ACHN (cell line): ENCODE measurements around the gene SOBP.

ENCODE experiments used
- DNase-seq: peaks from one replicate; pipeline ENCODE4 v3.0.0-alpha.2; 2015
- in situ Hi-C: cut with HindIII; loops from 2 replicates; pipeline ENCODE4 v1.10.0; 2017; ENCODE audit warnings: low sequenced_read_pairs, low pct_ligation_motif_present, low pct_unique_long_range_greater_than_20kb

SOBP gene

DNA sequence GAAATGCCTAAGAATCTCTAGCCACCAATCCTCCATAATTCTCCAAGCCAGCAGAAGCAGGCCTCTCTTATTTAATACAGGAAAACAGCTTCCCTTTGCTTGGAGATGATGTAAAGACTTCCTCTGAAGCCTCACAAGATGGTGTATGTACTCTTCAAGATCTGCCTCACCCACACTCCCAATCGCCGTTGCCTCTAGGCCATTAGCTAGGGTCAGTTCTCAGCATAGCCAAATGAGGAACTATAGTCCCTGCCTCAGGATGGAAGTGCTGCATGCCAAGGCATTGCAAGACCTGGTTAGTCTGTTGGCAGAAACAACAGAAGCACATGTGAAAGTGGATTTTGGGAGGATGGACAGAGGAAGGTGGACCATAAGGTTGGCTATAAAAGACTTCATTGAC is 195.1 kb downstream of the SOBP start:
- in situ Hi-C loops: no loop called here
- no peak for DNase-seq

DNA sequence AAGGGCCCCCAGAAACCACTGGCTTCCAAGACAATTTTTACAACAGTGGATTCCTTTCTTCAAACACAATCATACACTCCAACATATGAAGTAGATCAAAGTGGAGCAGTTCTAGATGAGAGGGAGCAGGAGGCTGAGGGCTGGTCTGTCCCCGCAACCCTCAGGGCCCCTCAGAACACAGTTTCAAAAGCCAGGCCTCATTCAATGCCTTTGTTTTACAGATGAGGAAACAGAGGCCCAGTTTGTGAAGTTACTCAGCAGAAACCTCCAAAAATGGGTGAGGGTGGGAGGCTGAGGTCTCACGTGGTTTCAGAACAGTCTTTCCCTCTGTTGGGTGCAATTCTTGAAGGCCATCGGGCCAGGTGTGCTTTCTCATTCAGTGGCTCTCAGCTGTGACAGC is 199.3 kb downstream of the SOBP start:
- in situ Hi-C loops: no loop called here
- no peak for DNase-seq

DNA sequence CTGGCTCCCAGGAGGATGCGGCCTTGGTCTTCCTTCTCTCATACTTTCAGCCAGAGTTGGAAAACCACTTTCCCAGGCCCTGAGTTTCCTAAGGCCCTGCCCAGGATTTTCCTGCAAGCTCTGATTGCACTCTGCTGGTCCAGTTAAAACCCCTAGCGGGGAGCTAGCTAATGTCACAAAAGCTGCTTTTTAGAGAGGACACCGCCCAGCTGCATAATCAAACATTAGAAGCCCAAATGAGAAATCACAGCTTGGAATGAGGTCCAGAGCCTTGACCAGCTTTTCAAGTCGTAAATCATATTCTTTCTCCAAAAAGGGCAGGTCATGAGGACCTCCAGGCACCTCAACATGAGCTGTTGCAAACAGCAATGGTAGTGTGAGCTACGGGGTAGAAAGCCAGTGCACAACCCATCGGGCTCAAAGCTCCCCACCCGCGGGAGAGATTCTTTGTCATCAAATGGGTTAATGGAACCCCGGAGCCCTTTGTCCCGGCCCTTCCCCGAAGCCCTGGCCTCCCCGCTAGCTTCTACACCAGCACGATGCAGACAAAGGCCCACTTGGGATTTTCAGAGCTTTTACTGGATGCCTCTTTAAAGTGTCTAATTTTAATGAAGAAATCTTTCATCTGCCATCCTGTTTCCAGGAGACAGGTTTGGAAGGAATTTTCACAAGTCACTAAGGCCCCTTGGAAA is 200.2 kb downstream of the SOBP start:
- in situ Hi-C loops: no loop called here
- DNase-seq: no peak

DNA sequence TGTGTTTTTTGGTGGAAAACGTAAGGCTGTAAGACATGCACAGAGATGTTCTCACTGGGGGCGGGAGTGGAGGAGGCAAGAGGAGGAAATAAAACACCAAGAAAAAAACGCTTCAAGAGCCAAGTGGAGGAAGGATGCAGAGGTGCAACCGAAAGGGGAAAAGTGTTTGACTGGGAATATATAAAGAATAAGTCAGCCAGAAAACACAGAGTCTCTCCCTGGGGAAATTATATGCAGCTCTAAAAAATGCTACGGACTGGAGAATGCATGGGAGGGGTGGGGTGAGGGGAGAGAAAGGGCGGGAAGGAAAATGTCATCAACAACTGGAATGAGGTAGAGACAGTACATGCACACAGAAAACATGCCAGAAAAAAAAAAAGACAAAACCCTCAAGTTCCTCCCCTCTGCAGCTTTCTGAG is 200.7 kb downstream of the SOBP start:
- no peak for DNase-seq
- in situ Hi-C loops: no loop called here

DNA sequence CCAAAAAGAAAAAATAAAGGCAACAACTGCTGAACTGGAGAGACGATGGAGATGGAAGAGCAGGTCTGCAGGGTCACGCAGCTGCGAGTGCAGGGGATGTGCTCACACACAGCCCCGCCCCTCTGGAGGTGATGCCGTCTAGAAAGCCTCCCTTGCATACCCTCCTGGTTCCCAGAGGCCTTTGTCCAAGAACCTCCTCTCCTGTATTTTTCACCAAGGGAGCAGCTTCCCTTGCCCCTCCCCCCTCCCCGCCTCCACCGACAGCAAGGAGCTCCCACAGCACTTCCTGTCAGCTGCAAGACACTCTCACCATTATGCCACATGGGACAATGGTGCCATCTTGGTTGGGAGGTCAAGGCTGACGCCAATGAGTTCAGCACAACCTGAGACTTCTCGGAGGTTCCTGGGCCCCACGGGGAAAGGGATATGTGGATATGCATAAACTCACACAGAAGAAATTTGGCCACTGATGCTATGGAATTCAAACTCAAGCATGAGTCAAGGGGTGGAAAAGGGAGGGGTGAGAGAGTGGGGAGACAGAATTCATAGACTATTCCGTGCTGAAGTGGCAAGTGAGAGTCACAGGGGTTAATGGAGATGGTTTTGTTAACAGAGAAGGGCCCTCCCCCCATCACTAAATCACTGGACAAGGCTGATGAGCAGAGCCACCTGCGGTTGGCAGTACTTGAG is 201.3 kb downstream of the SOBP start:
- in situ Hi-C loops: no loop called here
- DNase-seq: no peak

DNA sequence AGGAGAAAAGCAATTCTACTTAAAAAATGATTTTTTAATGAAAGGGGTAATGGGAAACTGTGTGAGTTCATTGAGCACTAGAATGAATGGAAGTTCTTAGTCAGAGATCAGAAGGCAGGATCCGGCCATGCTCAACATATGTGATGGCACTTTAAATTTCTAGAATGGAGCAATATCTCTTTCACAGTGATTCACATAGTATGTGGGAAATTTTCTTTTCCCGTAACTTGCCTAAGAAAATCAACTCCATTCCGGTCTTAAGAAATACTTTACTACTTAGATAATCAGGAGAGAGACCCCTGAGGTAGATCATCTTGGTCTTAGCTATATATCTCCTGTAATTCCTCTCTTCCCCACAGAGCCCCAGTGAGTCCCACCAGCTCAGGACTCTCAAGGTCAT is 202.4 kb downstream of the SOBP start:
- no peak for DNase-seq
- in situ Hi-C loops: no loop called here

DNA sequence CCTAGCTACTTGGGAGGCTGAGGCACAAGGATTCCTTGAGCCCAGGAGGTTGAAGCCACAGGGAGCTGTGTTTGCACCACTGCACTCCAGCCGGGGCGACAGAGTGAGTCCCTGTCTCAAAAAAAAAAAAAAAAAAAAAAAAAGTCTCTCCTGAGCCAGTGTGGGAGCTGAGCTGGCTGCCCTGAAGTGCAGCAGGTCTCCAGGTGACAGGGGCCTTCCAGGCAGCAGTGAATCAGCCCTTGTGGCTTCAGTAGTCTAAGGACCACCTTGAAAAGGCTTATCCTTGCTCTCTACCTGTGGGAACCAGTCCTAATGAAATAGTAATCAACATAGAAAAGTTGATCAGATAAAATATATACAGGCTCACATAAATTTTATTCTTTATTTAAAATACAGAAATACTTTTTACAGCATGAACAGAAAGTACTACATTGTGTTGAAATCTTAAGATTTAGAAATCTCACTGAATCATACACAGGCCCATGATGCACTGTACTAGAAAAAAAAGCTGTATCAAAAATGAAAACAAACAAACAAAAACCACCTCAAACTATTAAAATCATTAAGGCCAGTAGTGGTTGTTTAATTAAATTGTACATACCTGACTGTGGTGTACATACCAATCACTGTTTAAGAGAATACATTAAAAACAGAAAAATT is 205.3 kb downstream of the SOBP start:
- in situ Hi-C loops: no loop called here
- no peak for DNase-seq

DNA sequence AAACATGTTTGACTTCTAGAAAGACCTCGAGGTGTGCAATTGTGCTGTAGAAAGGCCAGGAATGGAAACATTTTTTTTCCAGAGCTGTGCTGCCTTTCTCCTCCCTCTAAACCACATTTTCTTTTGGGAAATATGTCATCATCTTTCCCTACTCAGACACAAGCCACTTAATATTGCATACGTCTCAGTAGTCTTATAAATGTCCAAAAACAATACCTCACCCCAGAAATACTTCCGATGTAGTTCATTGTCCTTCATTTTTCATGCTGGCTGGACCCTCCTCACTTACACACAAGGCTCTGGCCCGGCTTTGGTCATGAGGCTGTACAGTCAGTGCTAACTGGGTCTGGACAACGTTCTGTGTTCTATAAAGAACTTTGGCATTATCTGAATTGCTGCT is 207.8 kb downstream of the SOBP start:
- in situ Hi-C loops: no loop called here
- DNase-seq: no peak

DNA sequence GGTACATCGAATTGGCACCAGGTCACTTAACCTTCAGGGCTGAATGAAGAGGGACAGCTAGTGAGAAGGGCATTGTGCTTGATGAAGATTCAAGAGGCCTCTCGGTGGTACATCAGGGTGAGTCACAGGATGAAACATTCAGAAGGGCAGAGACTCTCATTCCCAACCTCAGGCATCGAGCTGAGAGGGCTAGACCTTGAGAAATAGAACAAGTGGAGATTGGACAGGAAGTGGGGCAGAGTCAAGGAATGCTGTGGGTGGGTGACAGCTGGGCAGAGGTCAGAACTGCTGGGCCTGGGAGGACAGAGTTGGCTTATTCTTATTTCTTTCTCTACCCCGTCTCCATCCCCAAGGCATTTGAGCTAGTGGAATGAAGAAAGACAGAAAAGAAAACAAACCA is 208.2 kb downstream of the SOBP start:
- no peak for DNase-seq

DNA sequence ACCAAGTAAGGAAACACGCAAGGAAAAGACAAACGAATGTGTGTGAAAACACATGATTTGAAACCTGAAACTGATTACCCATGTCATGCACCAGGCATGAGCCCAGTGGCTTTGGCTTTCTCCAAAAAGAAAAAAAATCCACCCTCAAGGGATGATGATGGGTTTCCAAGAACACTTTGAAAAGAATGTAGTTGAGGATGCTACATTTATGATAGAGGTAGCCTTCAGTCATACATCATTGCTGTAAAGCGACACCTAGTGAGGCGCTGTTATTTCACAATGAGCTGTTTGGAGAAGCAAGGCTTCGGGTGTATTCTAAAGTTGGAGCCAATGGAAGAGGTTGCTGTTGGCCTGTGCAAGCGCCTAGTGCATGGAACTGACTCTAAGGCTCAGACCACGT is 209.3 kb downstream of the SOBP start:
- in situ Hi-C loops: no loop called here

More for the DNA sequence above, 208.2 kb downstream of the SOBP start:
- in situ Hi-C loops: no loop called here

DNA sequence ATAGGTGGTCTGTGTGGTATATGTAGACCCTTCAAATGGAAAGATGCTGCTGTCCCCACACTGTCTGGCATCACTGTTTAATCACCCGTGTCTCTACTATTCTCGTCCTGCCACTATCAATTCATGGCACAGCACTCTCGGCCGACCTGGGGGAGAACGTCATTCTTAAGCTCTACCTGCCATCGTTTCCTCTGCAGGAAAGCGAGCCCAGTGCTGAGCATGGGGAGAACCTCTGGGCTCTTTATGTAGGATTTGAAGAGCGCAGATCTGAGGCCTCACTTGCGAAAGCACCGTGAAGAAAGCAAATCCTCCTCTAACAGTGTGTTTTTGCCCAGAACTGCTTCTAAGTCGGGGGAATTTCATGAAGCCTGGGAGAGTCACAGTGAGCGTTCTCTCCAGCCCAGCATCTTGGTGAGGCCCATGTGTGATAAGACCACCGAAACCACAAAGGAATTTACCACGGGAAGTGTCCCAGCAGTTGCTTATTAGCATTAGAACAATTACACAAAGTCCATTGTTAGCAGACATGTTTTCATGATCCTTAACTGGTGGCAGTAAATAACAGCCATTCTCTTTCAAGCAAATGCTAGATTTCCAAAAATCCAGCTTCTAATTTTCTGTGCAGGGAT is 209.9 kb downstream of the SOBP start:
- in situ Hi-C loops: no loop called here
- DNase-seq: no peak

More for the DNA sequence above, 209.3 kb downstream of the SOBP start:
- DNase-seq: no peak

DNA sequence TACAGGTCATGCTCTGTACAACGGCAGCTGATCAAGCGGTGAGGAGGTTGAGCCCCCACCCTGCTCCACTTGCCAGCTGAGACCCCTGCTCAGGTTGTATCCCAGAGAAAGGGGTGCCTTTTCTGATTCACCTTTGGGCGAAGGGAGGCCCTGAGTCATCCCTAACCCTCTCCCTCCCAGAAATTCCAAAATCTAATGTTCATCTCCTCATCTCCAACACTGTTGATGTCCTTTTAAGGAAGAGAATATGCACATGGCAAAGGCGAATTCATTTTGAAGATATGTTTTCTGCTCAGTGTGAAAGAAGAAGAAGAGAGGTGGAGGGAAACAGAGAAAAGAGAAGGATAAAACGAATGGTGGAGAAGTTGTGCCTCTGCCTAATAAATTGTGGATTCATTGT is 213.7 kb downstream of the SOBP start:
- no peak for DNase-seq
- in situ Hi-C loops: no loop called here

DNA sequence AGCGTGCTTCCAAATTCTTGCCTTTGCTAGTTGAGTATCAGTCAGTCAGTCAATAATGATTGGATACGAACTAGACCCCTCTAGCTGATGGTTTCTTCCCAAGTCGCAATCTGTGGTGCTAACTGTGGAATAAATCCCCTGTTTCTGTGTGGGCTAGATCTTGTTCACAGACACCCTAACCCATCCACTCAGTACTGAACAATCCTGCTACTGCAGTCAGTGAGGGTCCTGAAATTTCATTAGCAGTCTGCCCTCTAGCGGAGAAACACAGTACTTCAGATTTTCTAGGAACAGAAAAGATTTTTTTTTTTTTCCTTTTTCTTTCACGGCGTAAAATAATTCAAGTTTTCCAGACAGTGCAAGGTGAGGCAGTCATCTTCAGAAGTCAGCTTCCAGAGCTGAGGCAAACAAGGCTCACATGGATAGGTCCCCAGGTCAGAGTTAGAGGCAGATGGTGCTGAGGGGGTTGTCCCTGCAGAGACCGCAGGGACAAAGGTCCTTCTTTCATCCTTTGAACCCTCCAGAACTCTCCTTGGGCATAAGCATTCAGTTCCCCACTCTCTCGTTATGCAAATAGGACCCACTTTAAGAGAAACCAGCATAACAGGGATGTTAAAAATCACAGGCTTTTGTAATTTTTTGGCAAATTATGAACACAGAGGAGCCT is 214.6 kb downstream of the SOBP start:
- in situ Hi-C loops: no loop called here
- DNase-seq: peak; percentile 33

DNA sequence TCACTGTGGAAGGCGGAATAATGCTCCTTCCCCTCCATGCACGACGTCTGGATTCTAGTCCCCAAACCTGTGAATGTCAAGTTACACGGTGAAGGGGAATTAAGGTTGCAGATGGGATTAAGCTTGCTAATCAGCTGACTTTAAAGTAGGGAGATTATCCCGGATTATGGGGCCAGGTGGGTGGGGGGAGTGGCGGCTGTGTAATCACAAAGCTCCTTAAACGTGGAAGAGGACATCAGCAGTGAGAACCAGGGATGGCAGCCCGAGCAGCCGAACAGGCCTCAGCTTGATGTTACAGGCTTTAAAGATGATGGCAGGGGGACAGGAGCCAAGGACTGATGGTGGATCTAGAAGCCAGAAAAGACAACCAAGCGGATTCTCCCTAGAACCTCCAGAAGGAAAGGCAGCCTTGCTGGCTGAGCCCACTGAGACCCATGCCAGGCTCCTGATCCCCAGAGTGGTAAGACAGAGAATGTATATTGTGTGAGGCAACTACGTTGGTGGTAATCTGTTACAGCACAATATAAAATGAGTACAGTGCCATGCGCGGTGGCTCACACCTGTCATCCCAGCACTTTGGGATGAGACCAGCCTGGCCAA is 216.7 kb downstream of the SOBP start:
- in situ Hi-C loops: no loop called here
- DNase-seq: no peak

DNA sequence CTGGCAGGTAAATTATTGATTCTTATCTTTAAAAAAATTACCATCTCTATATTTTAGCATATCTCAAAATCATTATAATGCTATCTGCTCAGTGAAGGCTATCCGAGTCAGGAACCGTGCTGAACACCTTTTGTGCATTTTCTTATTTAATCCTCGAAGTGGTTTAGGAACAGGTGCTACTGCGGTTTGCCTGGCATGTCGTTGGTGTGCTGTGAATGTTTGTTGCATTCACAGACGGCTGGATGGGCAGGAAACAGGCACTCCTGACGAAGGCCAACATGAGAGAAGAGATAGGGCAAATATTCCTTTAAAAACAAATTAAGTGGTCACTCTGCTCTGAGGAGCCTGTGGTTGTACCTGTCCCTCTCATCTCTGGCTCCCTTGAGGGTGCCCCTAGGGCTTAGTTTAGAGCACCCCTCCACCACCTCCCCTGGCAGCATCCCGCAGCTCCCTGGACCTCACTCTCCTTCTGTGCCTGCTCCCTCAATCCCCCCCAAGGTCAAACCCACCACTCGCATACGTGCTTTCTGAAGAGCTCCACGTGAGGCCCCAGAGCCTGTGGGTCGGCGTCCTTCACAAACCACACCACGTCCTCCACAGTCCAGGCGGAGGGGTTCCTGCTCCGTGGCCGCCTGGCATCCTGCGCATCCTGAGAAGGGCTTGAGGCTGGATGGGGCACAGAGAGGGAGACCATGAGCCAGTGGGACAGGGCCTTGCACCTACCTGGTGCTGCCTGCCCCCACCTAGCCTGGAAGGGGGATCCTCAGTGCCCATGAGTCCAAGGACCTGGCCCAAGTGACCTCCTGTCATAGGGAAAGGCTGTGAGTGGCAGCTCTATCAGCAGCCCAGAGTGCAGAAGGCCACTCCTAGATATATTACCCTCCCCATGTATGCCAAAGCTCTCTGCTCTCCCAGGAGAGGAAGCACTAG is 217.7 kb downstream of the SOBP start:
- DNase-seq: no peak
- in situ Hi-C loops: no loop called here

DNA sequence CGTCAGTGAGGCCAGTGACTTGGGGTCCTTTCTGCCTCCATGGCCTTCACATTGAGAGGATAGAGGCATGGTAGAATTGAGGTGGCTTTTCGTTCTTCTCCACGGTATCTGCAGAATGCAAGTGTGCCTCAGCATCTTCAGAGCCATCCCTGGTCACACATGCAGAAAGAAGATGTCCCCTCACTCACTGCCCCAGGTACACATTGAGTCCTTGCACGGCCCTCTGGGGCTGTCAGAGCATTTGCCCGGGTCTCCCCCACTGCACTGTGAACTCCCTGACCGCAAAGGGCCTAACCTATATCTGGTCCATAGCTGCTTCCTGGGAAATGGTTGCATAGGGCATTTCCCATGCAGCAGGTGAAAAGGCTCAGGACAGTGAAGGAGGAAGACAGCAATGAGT is 218.5 kb downstream of the SOBP start:
- in situ Hi-C loops: no loop called here
- no peak for DNase-seq

DNA sequence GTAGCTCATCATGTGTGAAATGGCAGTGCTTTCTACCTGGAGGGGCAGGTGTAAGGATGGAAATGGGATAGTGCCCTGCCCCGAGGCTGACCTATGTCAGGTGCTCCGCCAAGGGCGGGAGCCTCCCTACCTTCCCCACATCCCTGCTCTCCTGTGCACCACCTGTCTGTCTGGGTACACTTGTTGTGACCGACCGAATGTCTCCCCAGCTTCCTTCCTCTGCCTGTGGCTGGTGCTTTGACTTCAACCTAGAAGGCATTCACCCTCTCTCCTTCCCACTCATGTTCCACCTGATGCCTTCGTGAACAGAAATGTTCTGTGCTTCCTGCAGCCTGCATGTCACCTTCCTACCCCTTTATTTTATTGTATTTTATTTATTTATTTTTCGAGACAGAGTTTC is 219.4 kb downstream of the SOBP start:
- in situ Hi-C loops: no loop called here

More for the DNA sequence above, 219.4 kb downstream of the SOBP start:
- DNase-seq: no peak
